ENCODE results near the gene PLCXD1.
"Not testable (repeated sequence)": the region's sequence is repeated elsewhere in the genome, so short reads cannot be mapped to it uniquely, and the experiment has no call there.

The PLCXD1 gene

GRCh38 chrX:253451-254297 is 27.5 kb upstream of the PLCXD1 start:
- no peak for DNase-seq (ENCODE audit: low read depth in 2 of 2)
- no peak overlapping the region for H3K4me3 ChIP-seq (replicated peaks in 1 of 2; ENCODE audit: low read depth in 2 of 2, low read length in 2 of 2)
- TF ChIP-seq CTCF (IDR thresholded peaks at IDR 0.05; ENCODE audit: low read depth, low read length) = no peak

GRCh38 chrX:254630-255215 is 26.5 kb upstream of the PLCXD1 start:
- DNase-seq (ENCODE audit: low read depth in 2 of 2) = no peak
- TF ChIP-seq CTCF (IDR thresholded peaks at IDR 0.05; ENCODE audit: low read depth, low read length) = no peak
- H3K4me3 ChIP-seq (replicated peaks in 1 of 2; ENCODE audit: low read depth in 2 of 2, low read length in 2 of 2) = no peak overlapping the region

- no peak for TF ChIP-seq CTCF (IDR thresholded peaks at IDR 0.05; ENCODE audit: low read depth, low read length)
- H3K4me3 ChIP-seq (replicated peaks in 1 of 2; ENCODE audit: low read depth in 2 of 2, low read length in 2 of 2) = no peak overlapping the region
- DNase-seq (ENCODE audit: low read depth in 2 of 2) = no peak
These were observed 25.3 kb upstream of the PLCXD1 start for GRCh38 chrX:255923-256331.

GRCh38 chrX:257054-257453 is 24.1 kb upstream of the PLCXD1 start:
- H3K4me3 ChIP-seq (replicated peaks in 1 of 2; ENCODE audit: low read depth in 2 of 2, low read length in 2 of 2); DNase-seq (ENCODE audit: low read depth in 2 of 2): not testable (repeated sequence)

- H3K4me3 ChIP-seq (replicated peaks in 1 of 2; ENCODE audit: low read depth in 2 of 2, low read length in 2 of 2) = no peak overlapping the region
- DNase-seq (ENCODE audit: low read depth in 2 of 2) = no peak
- no peak for TF ChIP-seq CTCF (IDR thresholded peaks at IDR 0.05; ENCODE audit: low read depth, low read length)
These were observed 23.4 kb upstream of the PLCXD1 start for GRCh38 chrX:257681-258289.

GRCh38 chrX:258291-259040 is 22.7 kb upstream of the PLCXD1 start:
- no peak for TF ChIP-seq CTCF (IDR thresholded peaks at IDR 0.05; ENCODE audit: low read depth, low read length)
- H3K4me3 ChIP-seq (replicated peaks in 1 of 2; ENCODE audit: low read depth in 2 of 2, low read length in 2 of 2) = no peak overlapping the region
- no peak for DNase-seq (ENCODE audit: low read depth in 2 of 2)

Data from cardiac fibroblast (primary cell).